ENCODE data around the gene CYRIA.

CYRIA gene

GRCh38 chr2:16622399-16622968, 43.1 kb downstream of the CYRIA start:
- Histone ChIP-seq H3K27ac (peak overlapping the region; percentile 88 to 99 (median 97)), H3K9ac (peak overlapping the region; percentile 50 to 94 (median 88)), H3K4me2 (peak overlapping the region; percentile 88 to 99 (median 95)), H4K20me1 (no peaks in the 10 kb centered on the region), H3K9me3 (replicated peaks in 1 of 11) (no peaks in the 10 kb centered on the region), H3K36me3 (peaks cover 26 to 45% (median 37%) of the 10 kb centered on the region in 11 experiments; a peak in 21 of 22 replicates), H3K4me1 (peaks cover 81 to 98% (median 89%) of the 10 kb centered on the region in 10 experiments), H3K27me3 (no peaks in the 10 kb centered on the region), H3K4me3 (peak overlapping the region in 7 of 10 experiments; percentile 0 to 30 (median 17); a peak in 11 of 20 replicates)
- no peak for TF ChIP-seq Cebpa-rat (IDR thresholded peaks at IDR 0.05)

DNA sequence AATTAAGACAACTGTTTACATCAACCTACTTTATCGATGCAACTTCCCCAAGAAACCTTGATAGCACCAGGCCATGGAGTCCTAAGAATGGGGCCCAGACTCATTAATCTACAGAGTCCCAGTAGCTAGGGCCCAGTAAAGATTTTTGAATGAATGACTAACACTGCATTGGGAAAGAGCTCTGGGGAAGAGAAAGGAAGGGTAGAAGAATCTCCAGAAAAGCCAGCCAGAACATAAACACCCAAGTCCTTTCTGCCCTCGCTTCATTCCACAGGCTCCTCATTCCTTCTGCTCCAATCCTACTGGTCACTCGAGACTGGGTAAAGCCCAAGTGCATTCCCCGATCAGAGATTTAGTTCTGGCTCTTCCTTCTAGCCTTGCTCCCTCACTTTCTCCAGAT, 44.3 kb downstream of the CYRIA start:
- H3K4me1 ChIP-seq, result peaks cover 79 to 98% (median 86%) of the 10 kb centered on the region in 10 experiments
- H3K9me3 ChIP-seq (replicated peaks in 1 of 11), result no peaks in the 10 kb centered on the region
- H3K9ac ChIP-seq, result peak overlapping the region in 1 of 11 experiments; percentile 94; a peak in 2 of 22 replicates
- no peaks in the 10 kb centered on the region for H3K27me3 ChIP-seq
- TF ChIP-seq Cebpa-rat (IDR thresholded peaks at IDR 0.05), result no peak
- H3K4me3 ChIP-seq, result no peak overlapping the region; a peak in 2 of 20 replicates
- H3K27ac ChIP-seq, result peak overlapping the region; percentile 88 to 99 (median 97); a peak in 20 of 22 replicates
- peak overlapping the region; percentile 88 to 99 (median 95) for H3K4me2 ChIP-seq
- H4K20me1 ChIP-seq, result no peaks in the 10 kb centered on the region; a peak in 1 of 22 replicates
- peaks cover 26 to 56% (median 45%) of the 10 kb centered on the region in 11 experiments; a peak in 21 of 22 replicates for H3K36me3 ChIP-seq

GRCh38 chr2:16620590-16620989, 45.0 kb downstream of the CYRIA start:
- H3K9ac ChIP-seq, result no peak overlapping the region
- peaks cover 29 to 63% (median 52%) of the 10 kb centered on the region in 11 experiments for H3K36me3 ChIP-seq
- peaks cover 72 to 98% (median 80%) of the 10 kb centered on the region in 10 experiments for H3K4me1 ChIP-seq
- no peaks in the 10 kb centered on the region for H3K9me3 ChIP-seq (replicated peaks in 1 of 11)
- H4K20me1 ChIP-seq, result no peaks in the 10 kb centered on the region; a peak in 1 of 22 replicates
- TF ChIP-seq Cebpa-rat (IDR thresholded peaks at IDR 0.05), result no peak
- H3K4me3 ChIP-seq, result no peak overlapping the region; a peak in 1 of 20 replicates
- peak overlapping the region; percentile 88 to 99 (median 95) for H3K4me2 ChIP-seq
- H3K27ac ChIP-seq, result peak overlapping the region in 10 of 11 experiments; percentile 1 to 99 (median 96); a peak in 12 of 22 replicates
- H3K27me3 ChIP-seq, result no peaks in the 10 kb centered on the region

DNA sequence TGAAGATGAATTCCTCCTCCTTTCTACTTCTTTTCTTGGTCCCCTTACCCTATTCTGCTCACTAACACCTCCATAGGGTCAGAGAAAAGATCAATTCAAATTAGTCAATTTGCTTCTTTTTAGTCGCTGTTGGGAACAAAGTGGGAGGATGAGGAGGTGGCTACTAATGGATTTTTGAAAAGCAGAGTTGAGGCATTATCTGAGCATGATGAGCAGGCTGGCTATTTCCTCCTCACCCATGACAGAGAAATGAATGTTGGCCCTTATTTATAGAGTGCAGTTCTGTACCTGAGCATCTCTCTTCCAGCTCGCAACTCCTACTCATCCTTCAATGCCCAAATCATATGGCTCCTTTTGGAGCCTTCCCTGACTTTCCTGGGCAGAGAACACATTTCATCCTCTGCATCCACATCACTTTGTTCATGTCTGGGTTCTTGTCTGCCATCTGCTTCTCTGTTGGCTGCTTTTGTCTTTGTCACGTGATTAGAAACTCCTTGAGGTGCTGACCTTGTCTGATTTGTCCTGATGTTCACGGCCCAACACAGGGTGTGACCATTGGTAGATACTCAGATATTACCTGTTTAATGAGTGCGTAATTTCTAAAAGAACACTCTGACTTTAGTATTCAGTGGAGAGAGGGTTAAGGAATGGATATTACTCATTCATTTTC, 45.9 kb downstream of the CYRIA start:
- Histone ChIP-seq H3K36me3 (peaks cover 30 to 72% (median 57%) of the 10 kb centered on the region in 11 experiments), H3K9me3 (replicated peaks in 1 of 11) (no peaks in the 10 kb centered on the region), H3K9ac (no peak overlapping the region), H3K4me1 (peaks cover 70 to 99% (median 81%) of the 10 kb centered on the region in 10 experiments), H3K27ac (no peak overlapping the region), H3K27me3 (no peaks in the 10 kb centered on the region), H3K4me2 (peak overlapping the region in 4 of 11 experiments; percentile 2 to 97 (median 46); a peak in 3 of 22 replicates), H4K20me1 (peaks cover 0 to 1% (median 0%) of the 10 kb centered on the region in 11 experiments; a peak in 2 of 22 replicates), H3K4me3 (no peak overlapping the region)
- no peak for TF ChIP-seq Cebpa-rat (IDR thresholded peaks at IDR 0.05)

- H4K20me1 ChIP-seq, result peaks cover 0 to 9% (median 0%) of the 10 kb centered on the region in 11 experiments; a peak in 3 of 22 replicates
- H3K27me3 ChIP-seq, result no peaks in the 10 kb centered on the region
- H3K4me1 ChIP-seq, result peaks cover 57 to 93% (median 71%) of the 10 kb centered on the region in 10 experiments
- peak overlapping the region in 1 of 11 experiments; percentile 11; a peak in 2 of 22 replicates for H3K9ac ChIP-seq
- peak overlapping the region in 10 of 11 experiments; percentile 6 to 56 (median 34); a peak in 16 of 22 replicates for H3K27ac ChIP-seq
- H3K9me3 ChIP-seq (replicated peaks in 1 of 11), result no peaks in the 10 kb centered on the region
- no peak overlapping the region for H3K4me3 ChIP-seq
- H3K36me3 ChIP-seq, result peaks cover 30 to 75% (median 64%) of the 10 kb centered on the region in 11 experiments
- no peak for TF ChIP-seq Cebpa-rat (IDR thresholded peaks at IDR 0.05)
- peak overlapping the region; percentile 30 to 70 (median 45) for H3K4me2 ChIP-seq
Measured at GRCh38 chr2:16617282-16618266, 48.1 kb downstream of the CYRIA start.

Measured in BLaER1 treated with 17β-estradiol and CSF1 and Interleukin-3, amounts not matched to agents 10 nM and 100 nM (cell line).